Thyroid gland (tissue), 4 donors: ENCODE measurements around the gene TMEM132C.

Experiments used
- CTCF ChIP-seq, 6 experiments: fragments of 200-600 bp in 3 of 6; fragments of 450-650 bp in 3 of 6; sonication (generic) in 3 of 6; IDR thresholded peaks; one replicate each; pipeline ENCODE4 v1.5.1; 2016 to 2019; ENCODE audit warnings: antibody characterized with exemption in 6 of 6, mild to moderate bottlenecking in 2 of 6, inconsistent platforms in 1 of 6, moderate library complexity in 1 of 6
- POLR2A ChIP-seq, 2 donors: fragments of 450-650 bp; IDR thresholded peaks; one replicate each; pipeline ENCODE4 v1.6.1; 2017; ENCODE audit warnings: antibody characterized with exemption in 2 of 2, mild to moderate bottlenecking in 2 of 2, moderate library complexity in 1 of 2

GRCh38 chr12:128609861-128610260 lies 342.9 kb downstream of the TMEM132C start:
- no peak for TF ChIP-seq CTCF (IDR thresholded peaks at IDR 0.05)
- TF ChIP-seq POLR2A (IDR thresholded peaks at IDR 0.05) = no peak
